PC-9 (cell line): ENCODE measurements around the gene ATG10. TPM values are rescaled to one million over a fixed set of nuclear protein-coding genes. Genes with fewer than 3 reads are reported as not detected.

Experiments used
- BruUV-seq: library from RNA; stranded (reverse); fragments of 400-500 nt; replicated peaks from 2 replicates; lab custom pipeline; 2021; lab: Mats Ljungman, UMichigan
- CTCF ChIA-PET: fragments of 300-600 bp; sonication (Branson Sonifier 250); formaldehyde crosslinking; loops from one replicate; lab custom pipeline; 2022; ENCODE audit warnings: antibody characterized with exemption; lab: Charles Lee
- POLR2A ChIA-PET: fragments of 300-600 bp; sonication (Branson Sonifier 250); formaldehyde crosslinking; loops from one replicate; lab custom pipeline; 2022; ENCODE audit warnings: antibody characterized with exemption; ENCODE audit not compliant: unreplicated experiment; lab: Charles Lee
- DNase-seq, 2 experiments: peaks; one replicate each; pipeline versions ENCODE4 v3.0.0 to v3.0.0-alpha.2; 2015 to 2022; ENCODE audit warnings: mixed read lengths in 1 of 2
- H2AFZ ChIP-seq: fragments of 200-600 bp; sonication (generic); 2 replicates; pipeline ENCODE4 v1.8.1; 2017; ENCODE audit warnings: antibody characterized with exemption
- H3F3A ChIP-seq: fragments of 200-600 bp; sonication (generic); 2 replicates; pipeline ENCODE4 v1.8.1; 2017; ENCODE audit warnings: antibody characterized with exemption, mild to moderate bottlenecking, low read depth; ENCODE audit not compliant: insufficient read depth
- H3K27ac ChIP-seq: fragments of 200-600 bp; sonication (generic); 2 replicates; pipeline ENCODE4 v1.6.1; 2016; ENCODE audit warnings: mixed run types
- H3K27me3 ChIP-seq: fragments of 200-600 bp; sonication (generic); 2 replicates; pipeline ENCODE4 v1.6.1; 2016; ENCODE audit warnings: low read depth, mixed run types; ENCODE audit not compliant: insufficient read depth
- H3K36me3 ChIP-seq: fragments of 200-600 bp; sonication (generic); 2 replicates; pipeline ENCODE4 v1.6.1; 2016; ENCODE audit warnings: low read depth, mixed run types
- H3K4me1 ChIP-seq: fragments of 200-600 bp; sonication (generic); replicated peaks from 2 replicates; pipeline ENCODE4 v1.6.1; 2016; ENCODE audit warnings: mixed run types; ENCODE audit not compliant: insufficient read depth
- H3K4me2 ChIP-seq: fragments of 200-600 bp; sonication (generic); 2 replicates; pipeline ENCODE4 v1.6.1; 2017; ENCODE audit warnings: mixed run types
- H3K4me3 ChIP-seq: fragments of 200-600 bp; sonication (generic); 2 replicates; pipeline ENCODE4 v1.6.1; 2016; ENCODE audit warnings: mixed run types
- H3K79me2 ChIP-seq: fragments of 200-600 bp; sonication (generic); 2 replicates; pipeline ENCODE4 v1.6.1; 2017; ENCODE audit warnings: low read depth, mixed run types
- H3K9me2 ChIP-seq: fragments of 200-600 bp; sonication (generic); 2 replicates; pipeline ENCODE4 v1.8.1; 2017; ENCODE audit warnings: mild to moderate bottlenecking; ENCODE audit not compliant: insufficient read depth
- H3K9me3 ChIP-seq: fragments of 200-600 bp; sonication (generic); 2 replicates; pipeline ENCODE4 v1.8.1; 2016; ENCODE audit warnings: low read depth; ENCODE audit not compliant: insufficient read depth
- H4K20me1 ChIP-seq: fragments of 200-600 bp; sonication (generic); 2 replicates; pipeline ENCODE4 v1.8.1; 2017; ENCODE audit not compliant: insufficient read depth
- EZH2 ChIP-seq: fragments of 200-600 bp; sonication (generic); IDR thresholded peaks from 2 replicates; pipeline ENCODE4 v1.8.0; 2017; ENCODE audit warnings: antibody characterized with exemption, low read depth
- intact Hi-C: fragments of 100-400 bp; cut with micrococcal nuclease; formaldehyde crosslinking; loops from one replicate; pipeline ENCODE4 v1.10.0; 2022; ENCODE audit not compliant: unreplicated experiment
- total RNA-seq: library from RNA; stranded (reverse); gene quantifications from 2 replicates; pipeline ENCODE4 v1.2.3, GENCODE V29; 2021
- TF ChIP-seq, protein P1 (sequence below): fragments of 200-600 bp; sonication (generic); conservative IDR thresholded peaks from 2 replicates; pipeline ENCODE4 v1.6.1; 2017; ENCODE audit warnings: mixed run types, antibody characterized with exemption, mild to moderate bottlenecking, moderate library complexity

Gene ATG10
- total RNA-seq, 1 experiment from 2014 or later: 12.7 TPM

GRCh38 chr5:81925009-81925408, 46.8 kb upstream of the ATG10 start:
- Histone ChIP-seq H3K27me3 (no peaks in the 10 kb centered on the region), H3K9me2 (no peaks in the 10 kb centered on the region; the same call in 1 of the 2 replicates), H3F3A (no peaks in the 10 kb centered on the region), H3K4me2 (no peak overlapping the region), H3K36me3 (no peaks in the 10 kb centered on the region), H3K9me3 (no peaks in the 10 kb centered on the region), H4K20me1 (no peaks in the 10 kb centered on the region), H3K4me1 (no peaks in the 10 kb centered on the region), H3K79me2 (no peaks in the 10 kb centered on the region), H3K27ac (no peak overlapping the region), H2AFZ (no peak overlapping the region), H3K4me3 (no peak overlapping the region)
- TF ChIP-seq EZH2: no peak
- TF ChIP-seq, protein P1, sequence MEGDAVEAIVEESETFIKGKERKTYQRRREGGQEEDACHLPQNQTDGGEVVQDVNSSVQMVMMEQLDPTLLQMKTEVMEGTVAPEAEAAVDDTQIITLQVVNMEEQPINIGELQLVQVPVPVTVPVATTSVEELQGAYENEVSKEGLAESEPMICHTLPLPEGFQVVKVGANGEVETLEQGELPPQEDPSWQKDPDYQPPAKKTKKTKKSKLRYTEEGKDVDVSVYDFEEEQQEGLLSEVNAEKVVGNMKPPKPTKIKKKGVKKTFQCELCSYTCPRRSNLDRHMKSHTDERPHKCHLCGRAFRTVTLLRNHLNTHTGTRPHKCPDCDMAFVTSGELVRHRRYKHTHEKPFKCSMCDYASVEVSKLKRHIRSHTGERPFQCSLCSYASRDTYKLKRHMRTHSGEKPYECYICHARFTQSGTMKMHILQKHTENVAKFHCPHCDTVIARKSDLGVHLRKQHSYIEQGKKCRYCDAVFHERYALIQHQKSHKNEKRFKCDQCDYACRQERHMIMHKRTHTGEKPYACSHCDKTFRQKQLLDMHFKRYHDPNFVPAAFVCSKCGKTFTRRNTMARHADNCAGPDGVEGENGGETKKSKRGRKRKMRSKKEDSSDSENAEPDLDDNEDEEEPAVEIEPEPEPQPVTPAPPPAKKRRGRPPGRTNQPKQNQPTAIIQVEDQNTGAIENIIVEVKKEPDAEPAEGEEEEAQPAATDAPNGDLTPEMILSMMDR: no peak
- intact Hi-C loops: no loop called here
- no TSS peak for BruUV-seq
- POLR2A ChIA-PET: interaction anchor here (0.7 kb wide), 1 partner anchor 1830 kb away, joined by 4 read pairs; no protein-coding TSS in a partner anchor
- CTCF ChIA-PET: no interaction called here
- DNase-seq: no peak

DNA sequence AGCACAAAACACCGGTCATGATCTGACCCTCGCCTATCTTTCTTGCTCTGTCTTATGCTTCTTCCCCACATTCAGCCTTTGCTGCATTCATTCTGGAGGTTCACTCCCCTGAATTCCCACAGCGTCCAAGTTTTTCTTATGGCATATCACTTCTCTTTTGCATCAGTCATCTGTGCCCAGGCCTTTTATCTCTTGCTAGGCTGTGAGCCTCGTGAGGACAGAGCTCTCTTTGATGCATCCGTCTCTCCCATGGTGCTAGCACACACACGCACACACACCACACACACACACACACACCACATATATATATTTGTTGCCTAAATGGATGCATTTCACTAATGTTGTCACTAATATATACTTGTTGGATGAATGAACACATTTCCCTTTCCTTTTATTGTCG, 45.8 kb upstream of the ATG10 start:
- POLR2A ChIA-PET: no interaction called here
- CTCF ChIA-PET: no interaction called here
- intact Hi-C loops: no loop called here
- no peaks in the 10 kb centered on the region for H3K27me3 ChIP-seq
- no peak for TF ChIP-seq EZH2
- TF ChIP-seq, protein P1: no peak
- no peak overlapping the region for H3K27ac ChIP-seq
- H3K36me3 ChIP-seq: no peaks in the 10 kb centered on the region
- H3K9me3 ChIP-seq: no peaks in the 10 kb centered on the region
- DNase-seq: no peak
- no peaks in the 10 kb centered on the region for H3K4me1 ChIP-seq
- no peaks in the 10 kb centered on the region for H3F3A ChIP-seq
- H3K79me2 ChIP-seq: no peaks in the 10 kb centered on the region
- H3K4me3 ChIP-seq: no peak overlapping the region
- H2AFZ ChIP-seq: no peak overlapping the region
- no peaks in the 10 kb centered on the region for H4K20me1 ChIP-seq
- no peak overlapping the region for H3K4me2 ChIP-seq
- no TSS peak for BruUV-seq
- H3K9me2 ChIP-seq: no peaks in the 10 kb centered on the region; the same call in 1 of the 2 replicates

DNA sequence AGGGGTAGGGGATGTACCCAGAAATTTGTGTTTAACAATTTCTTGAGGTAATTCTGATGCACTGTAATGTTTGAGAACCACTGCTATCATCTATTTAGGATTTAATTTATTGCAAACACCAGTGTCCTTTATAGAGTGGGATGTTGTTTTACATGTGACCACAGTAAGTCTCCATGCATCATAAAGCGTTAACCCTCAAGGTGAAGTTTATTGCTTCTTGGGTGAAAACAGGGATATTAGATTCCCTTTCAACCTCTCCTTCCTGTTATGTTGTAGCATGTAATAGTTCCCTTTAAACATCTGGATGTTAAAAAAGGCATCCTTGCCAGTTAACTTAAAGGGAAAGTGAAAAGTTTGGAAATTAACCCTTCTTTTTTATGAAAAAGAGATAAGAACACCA, 35.8 kb upstream of the ATG10 start:
- no peak overlapping the region for H3K4me3 ChIP-seq
- H3K36me3 ChIP-seq: no peaks in the 10 kb centered on the region
- no peaks in the 10 kb centered on the region for H3K27me3 ChIP-seq
- no peaks in the 10 kb centered on the region for H3K4me1 ChIP-seq
- no peaks in the 10 kb centered on the region for H3K9me3 ChIP-seq
- H3K79me2 ChIP-seq: no peaks in the 10 kb centered on the region
- H3F3A ChIP-seq: no peaks in the 10 kb centered on the region; the same call in 1 of the 2 replicates
- intact Hi-C loops: no loop called here
- TF ChIP-seq, protein P1: no peak
- TF ChIP-seq EZH2: no peak
- no peak overlapping the region for H3K4me2 ChIP-seq
- H3K27ac ChIP-seq: no peak overlapping the region
- no peak overlapping the region for H2AFZ ChIP-seq
- H3K9me2 ChIP-seq: no peaks in the 10 kb centered on the region
- no peaks in the 10 kb centered on the region for H4K20me1 ChIP-seq
- POLR2A ChIA-PET: no interaction called here
- no peak for DNase-seq
- no TSS peak for BruUV-seq
- CTCF ChIA-PET: no interaction called here
